Panc1 (cell line): ENCODE data around the gene ZNF513. TPM values are rescaled to one million over a fixed set of nuclear protein-coding genes. Genes with fewer than 3 reads are reported as not detected.
"Not testable (repeated sequence)": the region's sequence is repeated elsewhere in the genome, so short reads cannot be mapped to it uniquely, and the experiment has no call there.

Experiments
- ATAC-seq: fragments of 200-7000 bp; cut with Tn5 transposase; 2 replicates; pipeline ENCODE4 v1.9.1; 2020; ENCODE audit warnings: mild to moderate bottlenecking, moderate library complexity
- BruUV-seq: library from RNA; stranded (reverse); fragments of 400-500 nt; replicated peaks from 2 replicates; lab custom pipeline; 2021; lab: Mats Ljungman, UMichigan
- CTCF ChIA-PET: fragments of 300-600 bp; sonication (Branson Sonifier 250); formaldehyde crosslinking; loops from one replicate; lab custom pipeline; 2022; ENCODE audit warnings: antibody characterized with exemption; lab: Charles Lee
- POLR2A ChIA-PET: fragments of 300-600 bp; sonication (Branson Sonifier 250); formaldehyde crosslinking; loops from one replicate; lab custom pipeline; 2022; ENCODE audit warnings: antibody characterized with exemption; lab: Charles Lee
- DNase-seq: peaks from one replicate; pipeline ENCODE4 v3.0.0-alpha.2; 2010; ENCODE audit warnings: low read depth, low spot score
- H3K27ac ChIP-seq: 2 replicates; pipeline ENCODE4 v1.5.1; 2011; ENCODE audit warnings: mild to moderate bottlenecking, low read length, inconsistent platforms
- H3K27me3 ChIP-seq: fragments of 200-500 bp; sonication (Bioruptor generic); 2 replicates; pipeline ENCODE4 v1.6.0; 2014; ENCODE audit warnings: low read length, inconsistent platforms; ENCODE audit not compliant: control insufficient read depth, insufficient read depth
- H3K36me3 ChIP-seq: fragments of 200-500 bp; sonication (Bioruptor generic); 2 replicates; pipeline ENCODE4 v1.5.1; 2014; ENCODE audit warnings: inconsistent platforms, mild to moderate bottlenecking, low read length, moderate library complexity; ENCODE audit not compliant: control insufficient read depth, insufficient read depth
- H3K4me1 ChIP-seq: 2 replicates; pipeline ENCODE4 v1.5.1; 2011; ENCODE audit warnings: inconsistent platforms, mild to moderate bottlenecking, low read length, moderate library complexity; ENCODE audit not compliant: control insufficient read depth, insufficient read depth
- H3K4me3 ChIP-seq, 2 experiments: 2 replicates each; pipeline ENCODE4 v1.5.1; 2011 to 2012; ENCODE audit warnings: low read depth in 2 of 2, low read length in 2 of 2, mild to moderate bottlenecking in 2 of 2, inconsistent platforms in 1 of 2, moderate library complexity in 1 of 2
- H3K9me3 ChIP-seq: fragments of 200-500 bp; sonication (Bioruptor generic); 2 replicates; pipeline ENCODE4 v1.5.1; 2014; ENCODE audit warnings: low read depth, mild to moderate bottlenecking, inconsistent platforms, low read length, moderate library complexity; ENCODE audit not compliant: control insufficient read depth, insufficient read depth
- CTCF ChIP-seq: fragments of 450-650 bp; IDR thresholded peaks from 2 replicates; pipeline ENCODE4 v1.5.1; 2017; ENCODE audit warnings: mild to moderate bottlenecking
- POLR2AphosphoS5 ChIP-seq: IDR thresholded peaks from 2 replicates; pipeline ENCODE4 v1.6.1; 2012; ENCODE audit warnings: mild to moderate bottlenecking, low read depth, low read length, moderate library complexity
- REST ChIP-seq, 2 experiments: IDR thresholded peaks; 2 replicates each; pipeline ENCODE4 v1.6.1; 2011 to 2012; ENCODE audit warnings: low read depth in 2 of 2, control low read depth in 1 of 2, low read length in 1 of 2, mild to moderate bottlenecking in 1 of 2, moderate library complexity in 1 of 2; ENCODE audit not compliant: insufficient read depth in 1 of 2
- SIN3A ChIP-seq: IDR thresholded peaks from 2 replicates; pipeline ENCODE4 v1.6.1; 2012; ENCODE audit warnings: low read depth, mild to moderate bottlenecking, low read length, moderate library complexity, borderline replicate concordance; ENCODE audit not compliant: insufficient read depth
- TCF7L2 ChIP-seq: IDR thresholded peaks from 2 replicates; pipeline ENCODE4 v1.6.1; 2011; ENCODE audit warnings: mild to moderate bottlenecking, low read depth, low read length, inconsistent platforms
- in situ Hi-C: cut with HindIII; loops from 2 replicates; pipeline ENCODE4 v1.10.0; 2016; ENCODE audit warnings: low sequenced_read_pairs, low pct_unique_long_range_greater_than_20kb
- intact Hi-C: fragments of 100-400 bp; cut with micrococcal nuclease; formaldehyde crosslinking; loops from one replicate; pipeline ENCODE4 v1.10.0; 2022; ENCODE audit not compliant: unreplicated experiment
- total RNA-seq: library from RNA; stranded (reverse); gene quantifications from one replicate; pipeline ENCODE4 v1.2.1, GENCODE V29; 2021; ENCODE audit not compliant: unreplicated experiment

The ZNF513 gene
- total RNA-seq, 1 experiment from 2014 or later = 25.3 TPM

- Histone ChIP-seq H3K9me3 (no peaks in the 10 kb centered on the region), H3K27ac (no peak overlapping the region; the same call in 1 of the 2 replicates), H3K4me3 (no peak overlapping the region; a peak in 1 of 4 replicates), H3K27me3 (no peaks in the 10 kb centered on the region), H3K36me3 (no peaks in the 10 kb centered on the region; the same call in 1 of the 2 replicates), H3K4me1 (peaks cover 19% of the 10 kb centered on the region)
- CTCF ChIA-PET = interaction anchor here (0.6 kb wide), 1 partner anchor 25 kb away, joined by 4 read pairs; no protein-coding TSS in a partner anchor
- intact Hi-C loops = no loop called here
- no peak for TF ChIP-seq TCF7L2
- no peak for DNase-seq
- POLR2A ChIA-PET = interaction anchor here (0.6 to 1.2 kb wide), 2 partner anchors 11 to 31 kb away, joined by 3 to 6 read pairs; partner anchors contain the start of gene MPV17
- in situ Hi-C loops = no loop called here
- ATAC-seq = no peak
- no TSS peak for BruUV-seq
Observed at GRCh38 chr2:27354597-27354927, 26.0 kb downstream of the ZNF513 start.

- Histone ChIP-seq H3K9me3 (no peaks in the 10 kb centered on the region), H3K4me3 (no peak overlapping the region), H3K36me3 (no peaks in the 10 kb centered on the region; the same call in 1 of the 2 replicates), H3K4me1 (peaks cover 19% of the 10 kb centered on the region), H3K27ac (no peak overlapping the region; the same call in 1 of the 2 replicates), H3K27me3 (no peaks in the 10 kb centered on the region)
- ChIA-PET CTCF (interaction anchor here (0.6 kb wide), 1 partner anchor 24 kb away, joined by 4 read pairs; no protein-coding TSS in a partner anchor), POLR2A (interaction anchor here (0.6 to 1.2 kb wide), 2 partner anchors 11 to 31 kb away, joined by 3 to 6 read pairs; partner anchors contain the start of gene MPV17)
- no peak for DNase-seq
- in situ Hi-C loops = no loop called here
- no peak for ATAC-seq
- no peak for TF ChIP-seq POLR2AphosphoS5
- no peak for TF ChIP-seq CTCF
- no peak for TF ChIP-seq TCF7L2
- TF ChIP-seq SIN3A = no peak
- no peak for TF ChIP-seq REST (IDR thresholded peaks at IDR 0.05; ENCODE audit: insufficient read depth in 1 of 2, low read depth in 2 of 2, low read length in 1 of 2)
- no TSS peak for BruUV-seq
- intact Hi-C loops = no loop called here
Observed at GRCh38 chr2:27353762-27354596, 26.6 kb downstream of the ZNF513 start.

- POLR2A ChIA-PET = interaction anchor here (0.6 to 1.2 kb wide), 4 partner anchors 20 to 1613 kb away, joined by 3 to 6 read pairs (median 4); partner anchors contain the start of gene MPV17
- DNase-seq, BruUV-seq, H3K4me3 ChIP-seq, H3K27me3 ChIP-seq, H3K27ac ChIP-seq, ATAC-seq, H3K9me3 ChIP-seq, CTCF ChIA-PET, intact Hi-C loops, in situ Hi-C loops, H3K36me3 ChIP-seq: not testable (repeated sequence)
- H3K4me1 ChIP-seq = peaks cover 19% of the 10 kb centered on the region
Observed at GRCh38 chr2:27353386-27353761, 27.2 kb downstream of the ZNF513 start.
